Measurements from ENCODE around the gene AGBL4.

AGBL4 gene

GRCh38 chr1:49060766-49061165 lies 963.0 kb downstream of the AGBL4 start:
- Histone ChIP-seq H3K4me3 (ENCODE audit: low read depth, low read length) (no peak overlapping the region), H3K36me3 (no peaks in the 10 kb centered on the region), H3K27me3 (ENCODE audit: insufficient read depth, low read depth, severe bottlenecking) (no peaks in the 10 kb centered on the region), H3K27ac (no peak overlapping the region), H3K9me3 (ENCODE audit: severe bottlenecking) (no peaks in the 10 kb centered on the region)
- no peak for DNase-seq
- TF ChIP-seq CTCF (IDR thresholded peaks at IDR 0.05; ENCODE audit: low read depth, low read length): no peak

GRCh38 chr1:49059087-49059486 lies 964.7 kb downstream of the AGBL4 start:
- Histone ChIP-seq H3K36me3 (no peaks in the 10 kb centered on the region), H3K9me3 (ENCODE audit: severe bottlenecking) (no peaks in the 10 kb centered on the region), H3K4me3 (ENCODE audit: low read depth, low read length) (no peak overlapping the region), H3K27me3 (ENCODE audit: insufficient read depth, low read depth, severe bottlenecking) (no peaks in the 10 kb centered on the region), H3K27ac (no peak overlapping the region)
- no peak for DNase-seq
- TF ChIP-seq CTCF (IDR thresholded peaks at IDR 0.05; ENCODE audit: low read depth, low read length): no peak

GRCh38 chr1:49052102-49052501 lies 971.7 kb downstream of the AGBL4 start:
- DNase-seq: peak; percentile 79
- H3K27ac ChIP-seq: peak overlapping the region; percentile 54
- no peaks in the 10 kb centered on the region for H3K27me3 ChIP-seq (ENCODE audit: insufficient read depth, low read depth, severe bottlenecking)
- no peak for TF ChIP-seq CTCF (IDR thresholded peaks at IDR 0.05; ENCODE audit: low read depth, low read length)
- H3K36me3 ChIP-seq: no peaks in the 10 kb centered on the region
- no peaks in the 10 kb centered on the region for H3K9me3 ChIP-seq (ENCODE audit: severe bottlenecking)
- no peak overlapping the region for H3K4me3 ChIP-seq (ENCODE audit: low read depth, low read length)

GRCh38 chr1:49051647-49052046 lies 972.1 kb downstream of the AGBL4 start:
- no peak for TF ChIP-seq CTCF (IDR thresholded peaks at IDR 0.05; ENCODE audit: low read depth, low read length)
- H3K4me3 ChIP-seq (ENCODE audit: low read depth, low read length): no peak overlapping the region
- peak; percentile 55 for DNase-seq
- peak overlapping the region; percentile 54 for H3K27ac ChIP-seq
- no peaks in the 10 kb centered on the region for H3K9me3 ChIP-seq (ENCODE audit: severe bottlenecking)
- H3K27me3 ChIP-seq (ENCODE audit: insufficient read depth, low read depth, severe bottlenecking): no peaks in the 10 kb centered on the region
- no peaks in the 10 kb centered on the region for H3K36me3 ChIP-seq

- no peak for DNase-seq
- Histone ChIP-seq H3K27me3 (ENCODE audit: insufficient read depth, low read depth, severe bottlenecking) (no peaks in the 10 kb centered on the region), H3K36me3 (no peaks in the 10 kb centered on the region), H3K4me3 (ENCODE audit: low read depth, low read length) (no peak overlapping the region), H3K27ac (no peak overlapping the region), H3K9me3 (ENCODE audit: severe bottlenecking) (no peaks in the 10 kb centered on the region)
- TF ChIP-seq CTCF (IDR thresholded peaks at IDR 0.05; ENCODE audit: low read depth, low read length): no peak
These were observed 973.7 kb downstream of the AGBL4 start for GRCh38 chr1:49050041-49050440.

GRCh38 chr1:49048188-49048587 lies 975.6 kb downstream of the AGBL4 start:
- Histone ChIP-seq H3K27ac (no peak overlapping the region), H3K36me3 (no peaks in the 10 kb centered on the region), H3K27me3 (ENCODE audit: insufficient read depth, low read depth, severe bottlenecking) (no peaks in the 10 kb centered on the region), H3K4me3 (ENCODE audit: low read depth, low read length) (no peak overlapping the region), H3K9me3 (ENCODE audit: severe bottlenecking) (no peaks in the 10 kb centered on the region)
- DNase-seq: peak; percentile 78
- no peak for TF ChIP-seq CTCF (IDR thresholded peaks at IDR 0.05; ENCODE audit: low read depth, low read length)
